Hepatocyte (in vitro differentiated cells): Measurements from ENCODE around the gene LLPH. TPM values are rescaled to one million over a fixed set of nuclear protein-coding genes. Genes with fewer than 3 reads are reported as not detected.

Experiments used
- DNase-seq: peaks from one replicate; pipeline ENCODE4 v3.0.0-alpha.2; 2016; ENCODE audit warnings: low spot score
- H2AFZ ChIP-seq: fragments of 200-600 bp; sonication (generic); 2 replicates; pipeline ENCODE4 v1.6.0; 2016; ENCODE audit warnings: antibody characterized with exemption, mild to moderate bottlenecking
- H3K27ac ChIP-seq: fragments of 200-600 bp; sonication (generic); 2 replicates; pipeline ENCODE4 v1.5.1; 2016; ENCODE audit warnings: mild to moderate bottlenecking
- H3K27me3 ChIP-seq: fragments of 200-600 bp; sonication (generic); 2 replicates; pipeline ENCODE4 v1.6.1; 2016
- H3K36me3 ChIP-seq: fragments of 200-600 bp; sonication (generic); replicated peaks from 2 replicates; pipeline ENCODE4 v1.5.1; 2016; ENCODE audit warnings: low read depth; ENCODE audit not compliant: insufficient read depth
- H3K4me1 ChIP-seq: fragments of 200-600 bp; sonication (generic); 2 replicates; pipeline ENCODE4 v1.5.1; 2016; ENCODE audit warnings: mild to moderate bottlenecking, moderate library complexity; ENCODE audit not compliant: insufficient read depth
- H3K4me2 ChIP-seq: fragments of 200-600 bp; sonication (generic); 2 replicates; pipeline ENCODE4 v1.6.0; 2016
- H3K4me3 ChIP-seq: fragments of 200-600 bp; sonication (generic); 2 replicates; pipeline ENCODE4 v1.5.1; 2016; ENCODE audit warnings: mild to moderate bottlenecking
- H3K79me2 ChIP-seq: fragments of 200-600 bp; sonication (generic); 2 replicates; pipeline ENCODE4 v1.6.0; 2017; ENCODE audit warnings: mild to moderate bottlenecking
- H3K9me2 ChIP-seq: fragments of 200-600 bp; sonication (generic); replicated peaks from 2 replicates; pipeline ENCODE4 v1.6.0; 2017; ENCODE audit warnings: mild to moderate bottlenecking; ENCODE audit not compliant: insufficient read depth
- H3K9me3 ChIP-seq: fragments of 200-600 bp; sonication (generic); 2 replicates; pipeline ENCODE4 v1.5.1; 2016; ENCODE audit warnings: low read depth, mild to moderate bottlenecking
- H4K20me1 ChIP-seq: fragments of 200-600 bp; sonication (generic); 2 replicates; pipeline ENCODE4 v1.6.0; 2016; ENCODE audit warnings: mild to moderate bottlenecking; ENCODE audit not compliant: insufficient read depth, poor library complexity, severe bottlenecking
- EZH2 ChIP-seq: fragments of 200-600 bp; sonication (generic); IDR thresholded peaks from 2 replicates; pipeline ENCODE4 v1.6.1; 2016; ENCODE audit warnings: antibody characterized with exemption, mild to moderate bottlenecking, borderline replicate concordance
- EZH2phosphoT487 ChIP-seq: fragments of 200-600 bp; sonication (generic); IDR thresholded peaks from one replicate; pipeline ENCODE4 v1.6.1; 2018; ENCODE audit warnings: antibody characterized with exemption, mild to moderate bottlenecking, low read depth, moderate library complexity; ENCODE audit not compliant: unreplicated experiment, severe bottlenecking
- WGBS: methylation state at CpG from one replicate; pipeline ENCODE4 v1.1.6; 2016; ENCODE audit warnings: low lambda C conversion rate; ENCODE audit errors: missing lambda C conversion rate; 5-methylcytosine and 5-hydroxymethylcytosine counted together
- polyA plus RNA-seq: library from polyadenylated mRNA; unstranded; fragments of >200 nt; fragmentation: Nextera tagmentation; extraction: Ambion mirVana; gene quantifications from 2 replicates; pipeline ENCODE4 v1.2.1, GENCODE V29; 2016
- total RNA-seq: library from RNA; depleted of rRNA; stranded (reverse); fragments of >200 nt; gene quantifications from 2 replicates; pipeline ENCODE4 v1.2.3, GENCODE V29; 2014
- TF ChIP-seq, protein P1 (sequence below): fragments of 200-600 bp; sonication (generic); IDR thresholded peaks from 2 replicates; pipeline ENCODE4 v1.5.1; 2016; ENCODE audit warnings: antibody characterized with exemption, mild to moderate bottlenecking; ENCODE audit not compliant: poor library complexity

The LLPH gene
- total and polyA plus RNA-seq, 2 experiments from 2014 or later: 17.4 to 41.1 TPM

- Histone ChIP-seq H3K9me3 (peaks cover 7% of the 10 kb centered on the region), H3K4me1 (peaks cover 16% of the 10 kb centered on the region), H3K27ac (no peak overlapping the region), H4K20me1 (peaks cover 5% of the 10 kb centered on the region), H2AFZ (no peak overlapping the region), H3K79me2 (peaks cover 72% of the 10 kb centered on the region), H3K4me3 (no peak overlapping the region), H3K4me2 (no peak overlapping the region), H3K27me3 (no peaks in the 10 kb centered on the region), H3K9me2 (no peaks in the 10 kb centered on the region), H3K36me3 (no peaks in the 10 kb centered on the region)
- no peak for DNase-seq
- WGBS: 96% methylated on average over 2 of the region's 2 CpGs
- TF ChIP-seq, protein P1, sequence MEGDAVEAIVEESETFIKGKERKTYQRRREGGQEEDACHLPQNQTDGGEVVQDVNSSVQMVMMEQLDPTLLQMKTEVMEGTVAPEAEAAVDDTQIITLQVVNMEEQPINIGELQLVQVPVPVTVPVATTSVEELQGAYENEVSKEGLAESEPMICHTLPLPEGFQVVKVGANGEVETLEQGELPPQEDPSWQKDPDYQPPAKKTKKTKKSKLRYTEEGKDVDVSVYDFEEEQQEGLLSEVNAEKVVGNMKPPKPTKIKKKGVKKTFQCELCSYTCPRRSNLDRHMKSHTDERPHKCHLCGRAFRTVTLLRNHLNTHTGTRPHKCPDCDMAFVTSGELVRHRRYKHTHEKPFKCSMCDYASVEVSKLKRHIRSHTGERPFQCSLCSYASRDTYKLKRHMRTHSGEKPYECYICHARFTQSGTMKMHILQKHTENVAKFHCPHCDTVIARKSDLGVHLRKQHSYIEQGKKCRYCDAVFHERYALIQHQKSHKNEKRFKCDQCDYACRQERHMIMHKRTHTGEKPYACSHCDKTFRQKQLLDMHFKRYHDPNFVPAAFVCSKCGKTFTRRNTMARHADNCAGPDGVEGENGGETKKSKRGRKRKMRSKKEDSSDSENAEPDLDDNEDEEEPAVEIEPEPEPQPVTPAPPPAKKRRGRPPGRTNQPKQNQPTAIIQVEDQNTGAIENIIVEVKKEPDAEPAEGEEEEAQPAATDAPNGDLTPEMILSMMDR: no peak
- TF ChIP-seq EZH2phosphoT487 (no peak), EZH2 (no peak)
Observed at GRCh38 chr12:66166561-66166960, 36.0 kb upstream of the LLPH start.

GRCh38 chr12:66165141-66165540, 34.6 kb upstream of the LLPH start:
- Histone ChIP-seq H3K4me1 (peaks cover 13% of the 10 kb centered on the region), H3K27ac (no peak overlapping the region), H3K27me3 (no peaks in the 10 kb centered on the region), H4K20me1 (peaks cover 5% of the 10 kb centered on the region), H3K4me2 (no peak overlapping the region), H2AFZ (no peak overlapping the region), H3K9me2 (no peaks in the 10 kb centered on the region), H3K36me3 (no peaks in the 10 kb centered on the region), H3K4me3 (no peak overlapping the region), H3K9me3 (peaks cover 7% of the 10 kb centered on the region), H3K79me2 (peaks cover 86% of the 10 kb centered on the region)
- DNase-seq: no peak
- WGBS: 94% methylated on average over 2 of the region's 2 CpGs
- TF ChIP-seq EZH2phosphoT487 (no peak), EZH2 (no peak)

DNA sequence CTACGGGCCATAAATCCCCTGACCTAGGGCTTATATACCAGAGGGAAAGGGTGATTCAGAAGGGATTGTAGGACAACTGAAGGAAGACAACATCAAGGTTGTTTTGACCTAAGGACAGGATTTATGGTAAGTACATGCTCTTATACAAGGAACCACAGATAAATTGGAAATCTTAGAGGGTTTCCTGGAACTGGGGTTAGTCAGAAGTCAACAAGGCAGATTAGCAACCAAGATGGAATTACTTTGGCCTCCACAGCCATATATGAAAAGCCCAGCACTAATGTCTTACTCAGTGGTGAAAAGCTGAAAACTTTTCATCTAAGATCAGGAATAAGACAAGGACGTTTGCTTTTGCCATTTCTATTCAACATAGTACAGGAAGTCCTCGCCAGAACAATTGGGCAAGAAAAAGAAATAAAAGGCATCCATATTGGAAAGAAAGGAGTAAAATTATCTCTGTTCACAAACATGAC, 33.8 kb upstream of the LLPH start:
- no peak for DNase-seq
- 95% methylated on average over 3 of the region's 3 CpGs for WGBS
- H3K4me3 ChIP-seq: no peak overlapping the region
- peaks cover 7% of the 10 kb centered on the region for H3K9me3 ChIP-seq
- no peak overlapping the region for H2AFZ ChIP-seq
- H4K20me1 ChIP-seq: peaks cover 5% of the 10 kb centered on the region
- peaks cover 90% of the 10 kb centered on the region for H3K79me2 ChIP-seq
- H3K4me2 ChIP-seq: no peak overlapping the region
- H3K36me3 ChIP-seq: no peaks in the 10 kb centered on the region
- no peaks in the 10 kb centered on the region for H3K9me2 ChIP-seq
- H3K27ac ChIP-seq: no peak overlapping the region
- TF ChIP-seq EZH2 (no peak), EZH2phosphoT487 (no peak)
- TF ChIP-seq, protein P1: no peak
- peaks cover 12% of the 10 kb centered on the region for H3K4me1 ChIP-seq
- no peaks in the 10 kb centered on the region for H3K27me3 ChIP-seq

DNA sequence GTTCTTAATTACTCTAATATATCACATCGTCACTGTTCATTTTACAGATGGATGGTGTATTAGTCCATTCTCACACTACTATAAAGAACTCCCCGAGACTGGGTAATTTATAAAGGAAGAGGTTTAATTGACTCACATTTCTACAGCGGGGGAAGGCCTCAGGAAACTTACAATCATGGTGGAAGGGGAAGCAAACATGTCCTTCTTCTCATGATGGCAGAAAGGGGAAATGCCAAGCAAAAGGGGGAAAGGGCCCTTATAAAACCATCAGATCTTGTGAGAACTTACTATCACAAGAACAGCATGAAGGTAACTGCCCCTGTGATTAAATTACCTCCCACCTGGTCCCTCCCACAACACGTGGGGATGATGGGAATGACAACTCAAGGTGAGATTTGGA, 32.7 kb upstream of the LLPH start:
- Histone ChIP-seq H3K27ac (no peak overlapping the region), H3K4me1 (peaks cover 7% of the 10 kb centered on the region), H3K79me2 (peaks cover 88% of the 10 kb centered on the region), H3K4me3 (no peak overlapping the region), H4K20me1 (peaks cover 5% of the 10 kb centered on the region), H2AFZ (no peak overlapping the region), H3K4me2 (no peak overlapping the region), H3K9me2 (no peaks in the 10 kb centered on the region), H3K27me3 (no peaks in the 10 kb centered on the region), H3K9me3 (peaks cover 7% of the 10 kb centered on the region), H3K36me3 (no peaks in the 10 kb centered on the region)
- DNase-seq: no peak
- TF ChIP-seq, protein P1: no peak
- no peak for TF ChIP-seq EZH2
- no peak for TF ChIP-seq EZH2phosphoT487
- 95% methylated on average over 4 of the region's 4 CpGs for WGBS
